HL-60 (cell line): ENCODE results near the gene MIPOL1.

Experiments used
- POLR2AphosphoS5 ChIP-seq: IDR thresholded peaks from 2 replicates; pipeline ENCODE4 v1.6.1; 2012; ENCODE audit warnings: low read depth
- TF ChIP-seq, protein P1 (sequence below): IDR thresholded peaks from one replicate; pipeline ENCODE4 v1.5.1; 2011; ENCODE audit warnings: low read length, control low read depth, inconsistent platforms; ENCODE audit not compliant: insufficient read depth
- TF ChIP-seq, protein P2 (sequence below): IDR thresholded peaks from 2 replicates; pipeline ENCODE4 v1.6.1; 2012; ENCODE audit warnings: low read depth; ENCODE audit not compliant: insufficient replicate concordance

DNA sequence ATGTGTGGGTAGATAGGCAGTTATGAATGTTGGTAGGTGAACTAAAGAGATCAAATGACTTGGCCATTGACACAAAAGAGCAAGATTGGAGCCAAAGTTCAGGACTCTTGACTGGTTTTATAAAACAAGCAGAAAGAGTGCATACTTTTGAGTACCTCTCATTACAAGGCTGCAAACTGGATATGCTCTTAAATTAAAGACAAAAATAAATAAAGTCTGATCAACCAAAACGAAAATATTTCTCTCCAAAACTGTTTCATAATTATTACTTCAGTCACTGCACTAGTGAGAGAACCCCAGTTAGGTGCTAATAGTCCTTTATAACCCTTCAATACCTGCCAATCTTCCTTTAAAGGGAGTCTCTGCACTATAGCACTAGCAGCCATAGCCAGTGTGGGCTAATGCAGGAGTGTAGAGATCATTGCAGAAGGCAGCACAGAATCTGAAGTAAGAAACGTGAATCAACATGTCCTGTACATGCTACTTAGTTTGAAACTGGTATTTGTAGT lies 250.2 kb downstream of the MIPOL1 start:
- TF ChIP-seq, protein P1, sequence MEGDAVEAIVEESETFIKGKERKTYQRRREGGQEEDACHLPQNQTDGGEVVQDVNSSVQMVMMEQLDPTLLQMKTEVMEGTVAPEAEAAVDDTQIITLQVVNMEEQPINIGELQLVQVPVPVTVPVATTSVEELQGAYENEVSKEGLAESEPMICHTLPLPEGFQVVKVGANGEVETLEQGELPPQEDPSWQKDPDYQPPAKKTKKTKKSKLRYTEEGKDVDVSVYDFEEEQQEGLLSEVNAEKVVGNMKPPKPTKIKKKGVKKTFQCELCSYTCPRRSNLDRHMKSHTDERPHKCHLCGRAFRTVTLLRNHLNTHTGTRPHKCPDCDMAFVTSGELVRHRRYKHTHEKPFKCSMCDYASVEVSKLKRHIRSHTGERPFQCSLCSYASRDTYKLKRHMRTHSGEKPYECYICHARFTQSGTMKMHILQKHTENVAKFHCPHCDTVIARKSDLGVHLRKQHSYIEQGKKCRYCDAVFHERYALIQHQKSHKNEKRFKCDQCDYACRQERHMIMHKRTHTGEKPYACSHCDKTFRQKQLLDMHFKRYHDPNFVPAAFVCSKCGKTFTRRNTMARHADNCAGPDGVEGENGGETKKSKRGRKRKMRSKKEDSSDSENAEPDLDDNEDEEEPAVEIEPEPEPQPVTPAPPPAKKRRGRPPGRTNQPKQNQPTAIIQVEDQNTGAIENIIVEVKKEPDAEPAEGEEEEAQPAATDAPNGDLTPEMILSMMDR, result no peak
- TF ChIP-seq POLR2AphosphoS5, result no peak
- TF ChIP-seq, protein P2, sequence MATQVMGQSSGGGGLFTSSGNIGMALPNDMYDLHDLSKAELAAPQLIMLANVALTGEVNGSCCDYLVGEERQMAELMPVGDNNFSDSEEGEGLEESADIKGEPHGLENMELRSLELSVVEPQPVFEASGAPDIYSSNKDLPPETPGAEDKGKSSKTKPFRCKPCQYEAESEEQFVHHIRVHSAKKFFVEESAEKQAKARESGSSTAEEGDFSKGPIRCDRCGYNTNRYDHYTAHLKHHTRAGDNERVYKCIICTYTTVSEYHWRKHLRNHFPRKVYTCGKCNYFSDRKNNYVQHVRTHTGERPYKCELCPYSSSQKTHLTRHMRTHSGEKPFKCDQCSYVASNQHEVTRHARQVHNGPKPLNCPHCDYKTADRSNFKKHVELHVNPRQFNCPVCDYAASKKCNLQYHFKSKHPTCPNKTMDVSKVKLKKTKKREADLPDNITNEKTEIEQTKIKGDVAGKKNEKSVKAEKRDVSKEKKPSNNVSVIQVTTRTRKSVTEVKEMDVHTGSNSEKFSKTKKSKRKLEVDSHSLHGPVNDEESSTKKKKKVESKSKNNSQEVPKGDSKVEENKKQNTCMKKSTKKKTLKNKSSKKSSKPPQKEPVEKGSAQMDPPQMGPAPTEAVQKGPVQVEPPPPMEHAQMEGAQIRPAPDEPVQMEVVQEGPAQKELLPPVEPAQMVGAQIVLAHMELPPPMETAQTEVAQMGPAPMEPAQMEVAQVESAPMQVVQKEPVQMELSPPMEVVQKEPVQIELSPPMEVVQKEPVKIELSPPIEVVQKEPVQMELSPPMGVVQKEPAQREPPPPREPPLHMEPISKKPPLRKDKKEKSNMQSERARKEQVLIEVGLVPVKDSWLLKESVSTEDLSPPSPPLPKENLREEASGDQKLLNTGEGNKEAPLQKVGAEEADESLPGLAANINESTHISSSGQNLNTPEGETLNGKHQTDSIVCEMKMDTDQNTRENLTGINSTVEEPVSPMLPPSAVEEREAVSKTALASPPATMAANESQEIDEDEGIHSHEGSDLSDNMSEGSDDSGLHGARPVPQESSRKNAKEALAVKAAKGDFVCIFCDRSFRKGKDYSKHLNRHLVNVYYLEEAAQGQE, result no peak
